HepG2 (cell line): Measurements from ENCODE around the gene CSNK1D. TPM values are rescaled to one million over a fixed set of nuclear protein-coding genes. Genes with fewer than 3 reads are reported as not detected.

Experiments used
- ARID3A ChIP-seq: IDR thresholded peaks from 2 replicates; pipeline ENCODE4 v1.6.1; 2012; ENCODE audit warnings: low read depth, low read length, improper control_type of control experiment
- CEBPG ChIP-seq: IDR thresholded peaks from 2 replicates; pipeline ENCODE4 v1.6.1; 2016
- DDIT3 ChIP-seq: sonication (generic); formaldehyde crosslinking; IDR thresholded peaks from 2 replicates; pipeline ENCODE4 v1.4.0; 2020; ENCODE audit warnings: mild to moderate bottlenecking, missing genetic modification reagents
- GATAD2A ChIP-seq: IDR thresholded peaks from 2 replicates; pipeline ENCODE4 v1.6.1; 2016
- HOXA5 ChIP-seq: sonication (generic); formaldehyde crosslinking; IDR thresholded peaks from 2 replicates; pipeline ENCODE4 v1.4.0; 2020; ENCODE audit warnings: missing genetic modification reagents
- MIXL1 ChIP-seq: IDR thresholded peaks from 2 replicates; pipeline ENCODE4 v1.6.1; 2016
- MLXIP ChIP-seq: sonication (generic); formaldehyde crosslinking; IDR thresholded peaks from 2 replicates; pipeline ENCODE4 v1.9.0; 2021; ENCODE audit warnings: missing genetic modification reagents, borderline replicate concordance
- POLR2A ChIP-seq, 2 experiments: IDR thresholded peaks; 2 replicates each; pipeline ENCODE4 v1.6.1; 2011; ENCODE audit warnings: low read depth in 2 of 2, low read length in 2 of 2, mild to moderate bottlenecking in 1 of 2, moderate library complexity in 1 of 2; ENCODE audit not compliant: insufficient read depth in 1 of 2
- SNAPC4 ChIP-seq: sonication (generic); formaldehyde crosslinking; IDR thresholded peaks from 2 replicates; pipeline ENCODE4 v1.4.0; 2020; ENCODE audit warnings: mild to moderate bottlenecking, missing genetic modification reagents
- SNAPC5 ChIP-seq: sonication (generic); formaldehyde crosslinking; IDR thresholded peaks from 2 replicates; pipeline ENCODE4 v1.8.1; 2023; ENCODE audit warnings: mild to moderate bottlenecking, missing genetic modification reagents, borderline replicate concordance
- SRY ChIP-seq: sonication (generic); formaldehyde crosslinking; IDR thresholded peaks from 2 replicates; pipeline ENCODE4 v1.8.0; 2022; ENCODE audit warnings: mild to moderate bottlenecking, missing genetic modification reagents
- TGIF2 ChIP-seq: IDR thresholded peaks from 2 replicates; pipeline ENCODE4 v1.6.1; 2016; ENCODE audit warnings: control low read depth, missing compliant biosample characterization
- ZBTB49 ChIP-seq: sonication (generic); formaldehyde crosslinking; IDR thresholded peaks from 2 replicates; pipeline ENCODE4 v1.4.0; 2020; ENCODE audit warnings: missing genetic modification reagents, borderline replicate concordance
- ZC3H13 ChIP-seq: sonication (generic); formaldehyde crosslinking; IDR thresholded peaks from 2 replicates; pipeline ENCODE4 v1.8.1; 2023; ENCODE audit warnings: mild to moderate bottlenecking, missing genetic modification reagents, moderate library complexity
- ZNF207 ChIP-seq: fragments of 450-650 bp; IDR thresholded peaks from 2 replicates; pipeline ENCODE4 v1.6.1; 2016; ENCODE audit warnings: antibody characterized with exemption, borderline replicate concordance
- ZNF33A ChIP-seq: sonication (generic); formaldehyde crosslinking; IDR thresholded peaks from 2 replicates; pipeline ENCODE4 v1.5.1; 2020; ENCODE audit warnings: missing genetic modification reagents, mild to moderate bottlenecking, moderate library complexity, borderline replicate concordance
- ZSCAN20 ChIP-seq: sonication (generic); formaldehyde crosslinking; IDR thresholded peaks from 2 replicates; pipeline ENCODE4 v1.4.0; 2020; ENCODE audit warnings: missing genetic modification reagents, mild to moderate bottlenecking, borderline replicate concordance
- polyA plus RNA-seq, 8 experiments: library from polyadenylated mRNA; depleted of rRNA in 3 of 8; stranded (reverse) in 7 of 8; unstranded in 1 of 8; fragments of >200 nt; fragmentation: Illumina TruSeq in 4 of 8; extraction: Trizol in 4 of 8; gene quantifications; 2 replicates each; pipeline versions ENCODE4 v1.2.1 to v1.2.3, GENCODE V29; 2011 to 2016; ENCODE audit warnings: low read depth in 4 of 8, missing spikeins in 1 of 8, mixed read lengths in 1 of 8; ENCODE audit not compliant: insufficient read depth in 1 of 8
- total RNA-seq, 5 experiments: library from RNA; depleted of rRNA; stranded (reverse); fragments of >200 nt; fragmentation: Illumina TruSeq; extraction: Trizol; gene quantifications; 2 replicates each; pipeline ENCODE4 v1.2.3, GENCODE V29; 2016; ENCODE audit warnings: low read depth in 1 of 5

Gene CSNK1D
- total and polyA plus RNA-seq, 2 of the 13 experiments (the other 11 are each of a cell fraction or from before 2014, with no cell fraction given) = 31.5 to 128 TPM

GRCh38 chr17:82273327-82274133 is at the start of gene CSNK1D (continued):
- TF ChIP-seq MIXL1 = no peak; the same call in 1 of the 2 replicates
- TF ChIP-seq MLXIP (CRISPR knock-in tag) = no peak
- TF ChIP-seq SNAPC5 (CRISPR knock-in tag) = no peak
- peak; percentile 63 for TF ChIP-seq SNAPC4
- TF ChIP-seq SRY (CRISPR knock-in tag) = peak; percentile 96; the same call in 1 of the 2 replicates
- no peak for TF ChIP-seq DDIT3 (CRISPR knock-in tag)
- peak; percentile 74; the same call in 1 of the 2 replicates for TF ChIP-seq ZSCAN20 (CRISPR knock-in tag)
- peak; percentile 57 for TF ChIP-seq GATAD2A
- TF ChIP-seq ZBTB49 (CRISPR knock-in tag) = no peak
- TF ChIP-seq ZNF33A (CRISPR knock-in tag) = no peak; the same call in 1 of the 2 replicates
- TF ChIP-seq HOXA5 = peak; percentile 75; the same call in 1 of the 2 replicates
- peak; percentile 71 to 92 for TF ChIP-seq POLR2A (IDR thresholded peaks at IDR 0.05; ENCODE audit: insufficient read depth in 1 of 2, low read depth in 2 of 2, low read length in 2 of 2)
- no peak for TF ChIP-seq ARID3A
- TF ChIP-seq ZC3H13 (CRISPR knock-in tag) = no peak
- TF ChIP-seq CEBPG (CRISPR knock-in tag) = no peak
- no peak for TF ChIP-seq ZNF207
- TF ChIP-seq TGIF2 (CRISPR knock-in tag) = no peak
